ENCODE data around the gene PLCB1.

PLCB1 gene

GRCh38 chr20:8306937-8307336 is 174.9 kb downstream of the PLCB1 start:
- no peak for DNase-seq

DNA sequence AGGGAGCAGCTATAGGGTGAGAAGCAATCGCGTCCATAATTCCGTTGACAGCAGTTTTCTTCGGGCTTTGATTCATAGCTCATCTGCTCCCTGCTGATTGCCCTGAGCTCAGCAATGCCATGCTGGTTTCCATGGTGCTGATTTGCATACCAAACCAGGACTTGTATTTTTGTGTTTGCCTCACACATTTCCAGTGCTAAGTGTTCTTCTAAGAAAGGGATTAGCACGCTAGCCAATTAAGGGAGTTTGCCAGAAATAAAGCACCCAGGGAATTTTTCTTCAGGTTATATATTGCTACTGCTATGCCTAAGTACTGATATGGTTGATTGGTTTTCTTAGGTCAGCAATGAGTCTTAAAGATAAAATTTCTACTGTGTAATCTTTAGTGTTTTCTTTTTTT is 177.6 kb downstream of the PLCB1 start:
- DNase-seq = no peak

- DNase-seq = no peak
Observed at GRCh38 chr20:8310618-8311017, 178.6 kb downstream of the PLCB1 start.

DNA sequence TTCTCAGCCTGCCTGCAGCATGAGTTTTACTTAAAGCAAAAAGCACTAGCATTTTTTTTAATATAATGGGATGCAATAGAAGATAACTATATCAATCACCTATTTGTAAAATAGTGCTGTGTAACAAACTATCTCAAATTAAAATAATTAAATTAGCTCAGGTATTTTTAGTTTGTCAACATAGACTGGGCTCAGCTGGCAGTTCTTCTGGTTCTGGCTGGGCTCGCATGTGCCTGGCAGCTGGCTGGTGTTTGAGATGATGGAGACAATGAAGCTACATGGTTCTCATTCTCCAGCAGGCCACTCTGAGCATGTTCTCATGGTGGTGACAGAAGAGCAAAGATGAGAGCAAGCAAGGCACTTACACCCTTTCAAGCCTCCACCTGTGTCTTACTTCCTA is 181.0 kb downstream of the PLCB1 start:
- no peak for DNase-seq

DNA sequence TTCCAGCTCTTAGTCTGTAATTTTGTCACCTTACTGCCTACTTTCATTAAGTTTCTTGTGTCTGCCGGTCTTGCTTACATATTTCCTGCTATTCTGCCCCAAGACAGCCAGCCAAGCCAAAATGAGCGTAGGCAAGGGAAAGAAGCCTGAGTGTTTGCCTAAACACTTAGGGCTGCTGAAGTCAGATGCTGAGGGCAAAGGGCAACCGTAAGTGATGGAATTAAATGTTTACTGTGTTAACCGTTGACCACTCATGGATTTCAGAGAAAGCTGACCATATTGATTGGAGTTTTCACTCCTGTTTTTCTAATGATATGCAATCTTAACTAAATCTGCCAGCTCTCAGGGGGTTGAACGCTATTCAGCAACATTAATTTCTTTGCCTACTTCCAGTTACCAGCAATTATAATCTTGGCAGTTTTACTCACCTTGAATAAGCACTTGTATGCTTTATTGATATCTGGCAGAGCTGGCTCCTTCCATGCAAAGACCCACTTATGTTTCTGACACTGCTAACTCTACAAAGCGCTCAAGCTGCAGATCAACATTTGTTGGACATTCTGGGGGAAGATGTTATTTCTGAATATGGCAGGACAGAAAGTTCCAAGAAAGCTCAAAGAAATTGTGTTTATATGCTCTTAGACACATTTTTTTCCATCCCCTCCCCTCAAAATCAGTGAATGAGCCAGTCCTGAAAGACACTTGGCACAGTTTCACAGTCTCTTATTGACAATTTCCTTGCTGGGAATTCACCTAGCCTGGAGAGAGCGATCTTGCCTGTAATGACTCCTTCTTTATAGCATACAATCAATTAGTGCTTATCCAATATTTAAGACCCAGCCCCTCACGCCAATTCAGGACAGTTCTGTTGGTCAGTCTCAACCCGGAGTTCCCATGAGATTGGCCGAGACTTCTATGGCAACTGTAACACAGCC is 183.8 kb downstream of the PLCB1 start:
- no peak for DNase-seq

DNA sequence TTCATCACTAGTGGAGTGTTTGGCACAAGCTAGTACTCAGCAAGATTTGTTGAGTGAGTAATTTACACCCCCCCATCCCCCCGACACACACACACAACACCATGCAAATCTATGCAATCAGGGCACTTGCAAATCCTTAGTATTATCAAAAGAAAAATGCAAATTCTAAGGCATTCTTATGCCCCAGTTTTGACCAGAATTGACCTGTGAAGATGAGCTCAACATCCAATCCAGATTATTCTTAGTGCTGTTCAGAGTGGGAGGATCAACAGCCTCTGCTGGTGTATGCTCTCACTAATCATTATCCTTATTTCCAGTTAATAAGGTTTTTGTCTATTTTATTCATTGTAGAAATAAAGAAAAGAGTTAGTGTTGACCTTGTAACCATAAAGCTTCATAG is 185.4 kb downstream of the PLCB1 start:
- DNase-seq = no peak

GRCh38 chr20:8318965-8319625 is 187.0 kb downstream of the PLCB1 start:
- DNase-seq = no peak

DNA sequence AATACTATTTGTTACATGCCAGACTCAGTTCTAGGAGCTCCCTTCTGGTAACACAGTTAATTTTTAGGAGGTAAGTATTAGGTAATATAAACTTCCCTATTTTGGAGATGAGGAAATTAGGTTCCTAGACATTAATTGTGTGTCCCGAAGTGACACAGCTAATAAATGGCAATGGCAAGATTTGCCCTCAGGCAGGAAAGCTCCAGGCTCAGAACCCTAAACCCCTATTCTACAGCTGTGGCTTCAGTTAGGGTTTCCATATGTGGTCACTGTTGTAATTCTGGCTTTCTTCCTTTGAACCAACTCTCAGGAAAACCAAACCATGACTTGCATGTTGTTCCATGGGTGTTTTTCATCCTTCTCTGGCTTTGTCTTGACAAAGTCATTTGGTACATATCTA is 188.2 kb downstream of the PLCB1 start:
- no peak for DNase-seq

DNA sequence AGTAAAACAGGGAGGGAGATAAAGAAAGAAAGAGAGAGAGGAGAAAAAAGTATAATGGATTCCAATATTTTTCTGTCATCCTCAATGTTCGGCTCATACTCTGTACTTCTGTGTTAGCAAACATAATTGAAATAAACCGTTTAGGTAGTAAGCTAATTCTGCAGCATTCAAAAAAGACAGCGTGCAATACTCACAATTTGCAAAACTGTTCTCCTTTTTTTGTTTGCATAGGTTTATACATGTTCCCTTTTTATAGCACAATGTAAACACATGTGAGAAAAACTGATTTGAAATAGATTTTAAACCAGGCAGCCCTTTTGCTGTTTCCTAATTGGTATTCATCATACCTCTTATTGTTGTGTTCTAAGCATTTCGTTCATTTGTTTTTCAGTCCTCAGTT is 188.9 kb downstream of the PLCB1 start:
- no peak for DNase-seq

- no peak for DNase-seq
Observed at GRCh38 chr20:8322662-8323217, 190.7 kb downstream of the PLCB1 start.

DNA sequence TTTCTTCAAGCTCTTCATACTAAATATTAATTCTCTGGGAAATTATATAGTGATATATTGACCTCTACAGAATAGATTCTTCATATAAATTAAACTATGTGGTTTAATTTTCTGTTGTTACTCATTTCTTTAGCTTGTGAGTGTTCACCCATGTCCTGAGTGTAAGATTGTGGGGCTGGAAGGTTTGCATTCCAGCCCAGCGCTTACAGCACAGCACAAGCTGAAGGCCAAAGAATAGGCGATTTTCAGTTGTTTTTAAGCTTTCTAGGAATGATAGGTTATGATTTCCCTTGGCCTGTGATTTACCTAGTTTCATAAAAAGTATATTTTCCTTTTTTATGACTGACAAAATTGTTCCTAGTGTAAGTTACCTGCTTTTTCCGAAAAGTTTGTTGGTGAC is 194.1 kb downstream of the PLCB1 start:
- no peak for DNase-seq

DNA sequence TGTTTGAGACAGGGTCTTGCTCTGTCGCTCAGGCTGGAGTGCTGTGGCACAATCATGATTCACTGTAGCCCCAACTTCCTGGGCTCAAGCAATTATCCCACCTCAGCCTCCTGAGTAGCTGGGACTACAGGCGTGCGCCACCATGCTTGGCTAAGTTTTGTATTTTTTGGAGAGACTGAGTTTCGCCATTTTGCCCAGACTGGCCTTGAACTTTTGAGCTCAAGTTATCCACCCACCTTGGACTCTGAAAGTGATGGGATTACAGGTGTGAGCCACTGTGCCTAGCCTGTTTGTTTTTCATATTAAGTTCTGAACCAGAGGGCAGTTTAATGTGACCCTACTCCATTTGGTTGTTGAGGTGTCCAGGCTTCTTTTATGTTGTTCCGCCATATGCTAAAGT is 194.8 kb downstream of the PLCB1 start:
- DNase-seq = no peak

DNA sequence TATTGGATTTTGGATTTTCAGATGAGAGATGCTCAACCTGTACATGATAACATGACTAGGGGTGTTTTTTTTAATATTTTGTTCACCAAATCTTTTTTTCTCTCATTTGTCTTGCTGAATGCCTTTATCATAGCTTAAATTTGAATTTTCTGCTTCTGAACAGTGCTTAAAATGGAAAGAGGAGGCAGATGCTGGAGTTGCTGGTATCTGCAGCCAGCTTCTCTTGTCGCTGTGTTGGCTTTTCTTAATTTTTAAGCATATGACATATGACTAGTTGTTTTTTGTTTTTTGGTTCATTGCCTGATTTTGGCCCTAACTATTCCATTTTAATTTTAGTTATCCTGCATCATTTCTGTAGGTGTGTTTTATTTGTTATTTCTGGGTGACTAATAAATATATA is 196.1 kb downstream of the PLCB1 start:
- DNase-seq = no peak

GRCh38 chr20:8330319-8330784 is 198.3 kb downstream of the PLCB1 start:
- DNase-seq = no peak

DNA sequence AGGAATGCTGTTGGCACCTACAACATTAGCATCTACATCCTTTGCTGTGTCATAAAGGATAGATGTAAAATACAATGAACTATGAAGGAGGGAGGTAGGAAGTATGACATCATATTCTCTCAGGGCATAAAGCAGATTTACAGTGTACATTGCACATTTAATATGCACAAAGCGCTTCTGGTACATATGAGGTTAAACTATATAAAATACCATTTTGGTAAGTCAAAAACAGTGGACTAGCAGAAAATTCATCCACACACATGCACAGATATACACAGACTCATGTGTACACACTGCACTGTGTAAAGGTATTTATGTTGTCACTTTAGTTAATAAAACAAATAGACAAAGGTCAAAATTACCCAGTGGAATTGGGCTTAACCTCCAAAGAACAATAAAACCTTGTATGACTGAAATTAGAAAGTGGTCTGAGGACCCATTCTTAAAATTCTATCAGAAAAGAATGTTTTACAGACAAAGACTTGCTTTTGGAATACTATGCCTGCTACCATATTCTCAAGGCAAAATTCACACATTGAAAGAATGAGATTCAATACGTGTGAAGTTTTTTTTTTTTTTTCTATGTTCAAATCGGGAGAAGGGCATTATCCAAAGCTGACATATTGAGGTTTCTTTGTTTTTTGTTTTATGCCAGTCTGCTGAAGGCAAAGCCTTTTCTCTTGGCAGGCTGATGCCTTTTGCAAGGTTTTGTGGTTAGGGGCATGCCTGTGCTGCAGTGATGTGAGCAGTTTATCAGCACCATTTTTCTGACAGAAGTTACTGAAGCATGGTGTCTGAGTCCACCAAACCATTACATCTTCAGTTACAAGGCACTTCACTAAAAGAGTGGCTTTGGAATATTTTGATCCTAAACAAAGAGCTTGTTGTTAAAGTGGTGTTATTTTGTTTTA is 199.0 kb downstream of the PLCB1 start:
- DNase-seq = no peak

- no peak for DNase-seq
Observed at GRCh38 chr20:8331740-8332412, 199.8 kb downstream of the PLCB1 start.

DNA sequence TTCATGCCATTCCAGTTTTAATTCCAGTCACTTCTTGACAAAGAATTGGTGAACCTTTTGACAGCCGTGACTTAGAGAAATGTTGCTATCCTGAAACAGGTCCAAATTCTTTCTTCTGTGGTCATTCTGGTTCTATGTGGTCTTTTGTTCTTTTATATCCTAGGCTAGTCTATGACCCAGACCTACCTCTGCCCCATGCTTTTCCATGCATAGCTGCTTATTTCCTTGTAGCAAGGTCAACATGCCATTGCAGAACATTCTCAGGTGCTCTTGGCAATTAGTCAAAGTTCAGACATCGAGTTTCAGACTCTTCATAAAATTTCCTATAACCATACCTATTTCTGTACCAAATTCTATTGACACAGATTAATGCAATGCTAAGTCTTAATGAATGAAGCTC is 202.6 kb downstream of the PLCB1 start:
- DNase-seq = no peak

DNA sequence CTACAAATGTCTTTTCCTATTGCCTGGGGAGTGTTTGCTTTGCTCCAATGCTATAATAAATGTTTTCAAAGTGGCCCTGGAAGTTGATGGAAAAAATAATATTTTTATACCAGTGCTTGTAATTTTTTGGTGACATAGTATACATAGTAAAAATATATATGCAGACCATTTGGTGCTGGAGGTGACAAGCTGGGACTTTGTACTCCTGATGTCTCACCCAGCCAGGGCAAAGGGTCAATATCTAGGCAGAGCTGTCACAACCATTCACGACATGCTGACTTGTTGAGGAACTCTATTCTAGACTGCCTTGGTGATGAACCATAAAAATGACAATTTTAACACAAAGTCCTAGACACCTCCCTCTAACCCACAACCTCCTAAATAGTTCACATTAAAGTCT is 203.0 kb downstream of the PLCB1 start:
- DNase-seq = no peak

DNA sequence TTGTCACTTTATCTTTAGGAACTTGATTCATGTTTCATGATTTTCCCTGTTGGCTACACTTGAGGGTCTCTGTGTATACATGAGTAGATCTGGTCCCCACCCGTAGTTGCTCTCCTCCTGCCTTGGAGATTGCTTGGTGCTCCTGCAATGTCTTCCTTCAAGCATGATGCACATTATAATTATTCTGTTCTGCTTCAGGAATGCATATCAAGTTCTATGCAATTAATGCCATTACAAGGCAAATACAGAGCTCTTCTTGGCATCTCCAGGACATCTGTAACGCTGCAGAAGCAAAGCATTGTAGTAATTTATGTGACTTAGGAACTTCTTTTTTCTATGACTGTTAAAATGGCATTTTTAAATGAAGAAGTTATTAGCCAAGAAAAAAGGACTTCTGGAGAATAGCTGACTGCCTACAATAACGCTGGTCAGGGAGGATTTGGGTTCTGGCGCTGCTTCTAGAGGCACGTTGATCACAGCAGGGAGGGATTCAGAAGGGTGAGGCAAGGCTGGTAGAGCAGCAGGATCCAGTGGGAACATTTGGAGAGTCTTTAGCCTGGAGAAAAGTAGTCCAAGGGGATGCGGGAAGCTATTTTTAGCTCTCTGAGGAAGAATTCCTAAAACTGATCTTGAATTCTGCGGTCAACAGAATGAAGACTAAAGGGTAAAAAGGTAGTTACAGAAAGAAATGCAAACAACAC is 203.6 kb downstream of the PLCB1 start:
- DNase-seq = no peak

GRCh38 chr20:8339349-8339748 is 207.3 kb downstream of the PLCB1 start:
- DNase-seq = no peak

- DNase-seq = no peak
Observed at GRCh38 chr20:8342391-8342790, 210.3 kb downstream of the PLCB1 start.

- no peak for DNase-seq
Observed at GRCh38 chr20:8344106-8344505, 212.0 kb downstream of the PLCB1 start.

All from activated CD4-positive, alpha-beta T cell treated with anti-CD3 and anti-CD28 coated beads for 1 hour (primary cell).